Cardiac fibroblast (primary cell): ENCODE measurements around the gene CHAF1A.
A peak's percentile ranks its signal among the peaks of the same experiment; 100 is the strongest.

Source experiments
- DNase-seq, 2 donors: peaks; one replicate each; pipeline versions ENCODE4 v3.0.0 to v3.0.0-alpha.2; 2010; ENCODE audit warnings: low read depth in 2 of 2
- H3K4me3 ChIP-seq, 2 donors: replicated peaks in 1 of 2; 1 replicate in 1 of 2; 2 replicates in 1 of 2; pipeline ENCODE4 v1.5.1; 2011; ENCODE audit warnings: low read depth in 2 of 2, low read length in 2 of 2, mild to moderate bottlenecking in 2 of 2, moderate library complexity in 1 of 2
- TF ChIP-seq, protein P1 (sequence below): IDR thresholded peaks from one replicate; pipeline ENCODE4 v1.5.1; 2011; ENCODE audit warnings: low read depth, mild to moderate bottlenecking, low read length, inconsistent platforms

The CHAF1A gene, protein sequence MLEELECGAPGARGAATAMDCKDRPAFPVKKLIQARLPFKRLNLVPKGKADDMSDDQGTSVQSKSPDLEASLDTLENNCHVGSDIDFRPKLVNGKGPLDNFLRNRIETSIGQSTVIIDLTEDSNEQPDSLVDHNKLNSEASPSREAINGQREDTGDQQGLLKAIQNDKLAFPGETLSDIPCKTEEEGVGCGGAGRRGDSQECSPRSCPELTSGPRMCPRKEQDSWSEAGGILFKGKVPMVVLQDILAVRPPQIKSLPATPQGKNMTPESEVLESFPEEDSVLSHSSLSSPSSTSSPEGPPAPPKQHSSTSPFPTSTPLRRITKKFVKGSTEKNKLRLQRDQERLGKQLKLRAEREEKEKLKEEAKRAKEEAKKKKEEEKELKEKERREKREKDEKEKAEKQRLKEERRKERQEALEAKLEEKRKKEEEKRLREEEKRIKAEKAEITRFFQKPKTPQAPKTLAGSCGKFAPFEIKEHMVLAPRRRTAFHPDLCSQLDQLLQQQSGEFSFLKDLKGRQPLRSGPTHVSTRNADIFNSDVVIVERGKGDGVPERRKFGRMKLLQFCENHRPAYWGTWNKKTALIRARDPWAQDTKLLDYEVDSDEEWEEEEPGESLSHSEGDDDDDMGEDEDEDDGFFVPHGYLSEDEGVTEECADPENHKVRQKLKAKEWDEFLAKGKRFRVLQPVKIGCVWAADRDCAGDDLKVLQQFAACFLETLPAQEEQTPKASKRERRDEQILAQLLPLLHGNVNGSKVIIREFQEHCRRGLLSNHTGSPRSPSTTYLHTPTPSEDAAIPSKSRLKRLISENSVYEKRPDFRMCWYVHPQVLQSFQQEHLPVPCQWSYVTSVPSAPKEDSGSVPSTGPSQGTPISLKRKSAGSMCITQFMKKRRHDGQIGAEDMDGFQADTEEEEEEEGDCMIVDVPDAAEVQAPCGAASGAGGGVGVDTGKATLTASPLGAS

DNA sequence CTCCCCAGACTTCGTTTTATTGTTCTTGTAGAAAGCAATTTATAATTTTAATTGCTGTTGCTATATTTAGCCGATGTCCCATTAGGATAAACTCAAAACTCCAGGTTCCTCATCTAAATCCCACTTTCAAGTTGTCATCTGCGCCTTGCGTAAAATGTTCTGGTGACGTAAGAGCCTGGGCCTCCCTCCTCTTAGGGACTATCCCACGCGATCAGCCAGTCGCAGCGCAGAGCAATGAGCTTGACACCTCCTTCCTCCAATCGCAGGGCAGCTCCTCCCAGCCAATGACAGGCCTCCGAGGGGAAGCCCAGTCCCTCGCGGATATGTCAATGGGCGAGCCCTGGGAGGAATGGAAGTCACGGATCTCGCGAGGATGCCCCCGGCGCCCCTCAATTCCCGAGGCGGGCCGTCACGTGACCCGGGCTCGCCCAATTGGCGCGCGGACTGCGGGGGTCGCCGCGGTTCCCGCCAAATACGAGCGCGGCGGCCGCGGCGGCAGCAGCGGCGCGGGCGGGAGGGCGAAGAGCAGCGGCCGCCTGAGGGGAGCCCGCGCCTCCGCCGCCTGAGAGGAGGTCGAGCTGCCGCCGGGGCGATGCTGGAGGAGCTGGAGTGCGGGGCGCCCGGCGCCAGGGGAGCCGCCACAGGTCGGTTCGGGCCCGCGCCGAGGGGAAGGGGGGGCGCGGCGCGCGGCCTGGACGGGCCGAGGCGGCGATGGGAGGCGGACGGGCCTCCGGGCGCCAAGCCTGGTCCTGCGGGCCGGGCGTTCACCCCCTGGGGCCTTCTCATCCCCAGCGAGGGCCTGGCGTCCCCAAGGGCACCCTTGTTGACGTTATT lies at the start of gene CHAF1A:
Gene CHAF1A, plus strand, starts transcription at position 470 of the 834 bp plus-strand sequence. Its CDS starts 123 bp downstream, at position 593.
- H3K4me3 ChIP-seq = peak within 1 kb of the TSS; percentile 85
- peak; percentile 100 for DNase-seq
- TF ChIP-seq, protein P1, sequence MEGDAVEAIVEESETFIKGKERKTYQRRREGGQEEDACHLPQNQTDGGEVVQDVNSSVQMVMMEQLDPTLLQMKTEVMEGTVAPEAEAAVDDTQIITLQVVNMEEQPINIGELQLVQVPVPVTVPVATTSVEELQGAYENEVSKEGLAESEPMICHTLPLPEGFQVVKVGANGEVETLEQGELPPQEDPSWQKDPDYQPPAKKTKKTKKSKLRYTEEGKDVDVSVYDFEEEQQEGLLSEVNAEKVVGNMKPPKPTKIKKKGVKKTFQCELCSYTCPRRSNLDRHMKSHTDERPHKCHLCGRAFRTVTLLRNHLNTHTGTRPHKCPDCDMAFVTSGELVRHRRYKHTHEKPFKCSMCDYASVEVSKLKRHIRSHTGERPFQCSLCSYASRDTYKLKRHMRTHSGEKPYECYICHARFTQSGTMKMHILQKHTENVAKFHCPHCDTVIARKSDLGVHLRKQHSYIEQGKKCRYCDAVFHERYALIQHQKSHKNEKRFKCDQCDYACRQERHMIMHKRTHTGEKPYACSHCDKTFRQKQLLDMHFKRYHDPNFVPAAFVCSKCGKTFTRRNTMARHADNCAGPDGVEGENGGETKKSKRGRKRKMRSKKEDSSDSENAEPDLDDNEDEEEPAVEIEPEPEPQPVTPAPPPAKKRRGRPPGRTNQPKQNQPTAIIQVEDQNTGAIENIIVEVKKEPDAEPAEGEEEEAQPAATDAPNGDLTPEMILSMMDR = no peak

DNA sequence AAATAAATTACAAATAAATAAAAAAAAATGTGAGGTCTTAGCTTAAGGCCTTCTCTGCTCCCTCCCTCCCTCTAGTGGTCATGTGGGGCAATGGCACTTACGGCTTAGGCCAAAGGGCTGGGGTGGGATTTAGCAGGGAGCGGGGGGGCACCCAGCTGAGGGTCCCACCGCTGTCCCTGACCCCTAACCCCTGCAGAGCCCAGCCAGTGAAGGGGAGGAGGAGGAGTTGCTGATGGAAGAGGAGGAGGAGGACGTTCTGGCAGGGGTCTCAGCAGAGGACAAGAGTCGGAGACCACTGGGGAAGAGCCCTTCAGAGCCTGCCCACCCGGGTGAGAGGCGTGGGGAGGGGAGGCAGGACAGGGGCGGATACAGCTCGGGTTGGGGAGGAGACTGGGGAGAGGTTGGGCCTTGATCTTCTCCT lies 49.7 kb upstream of the CHAF1A start:
- peak; percentile 81 to 82 for DNase-seq
- no peak overlapping the region for H3K4me3 ChIP-seq
- TF ChIP-seq, protein P1 = peak; percentile 82

DNA sequence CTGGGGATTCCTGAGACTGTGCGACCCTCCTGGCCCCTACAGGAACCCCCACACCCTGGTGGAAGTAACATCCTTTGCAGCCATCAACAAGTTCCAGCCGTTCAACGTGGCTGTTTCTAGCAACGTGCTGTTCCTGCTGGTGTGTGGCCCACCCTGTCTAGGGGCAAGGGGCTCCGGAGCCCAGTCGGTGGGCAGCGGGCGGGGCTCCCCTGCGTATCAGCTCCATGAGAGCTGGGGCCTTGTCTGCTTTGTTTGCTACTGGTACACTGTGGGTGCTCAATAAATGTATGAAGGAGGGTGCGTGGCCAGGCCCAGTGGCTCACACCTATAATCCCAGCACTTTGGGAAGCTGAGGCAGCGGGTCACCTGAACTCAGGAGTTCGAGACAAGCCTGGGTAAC lies 48.2 kb upstream of the CHAF1A start:
- TF ChIP-seq, protein P1 = no peak
- no peak for DNase-seq

GRCh38 chr19:4354897-4355296 lies 47.5 kb upstream of the CHAF1A start:
- H3K4me3 ChIP-seq = no peak overlapping the region
- TF ChIP-seq, protein P1 = no peak
- no peak for DNase-seq

More for the DNA sequence above, 48.2 kb upstream of the CHAF1A start:
- no peak overlapping the region for H3K4me3 ChIP-seq

GRCh38 chr19:4357095-4357797 lies 45.2 kb upstream of the CHAF1A start:
- TF ChIP-seq, protein P1 = no peak
- H3K4me3 ChIP-seq = no peak overlapping the region
- no peak for DNase-seq
